Measurements from ENCODE around the gene POLR2L. TPM values are rescaled to one million over a fixed set of nuclear protein-coding genes. Genes with fewer than 3 reads are reported as not detected.

POLR2L gene
- total RNA-seq, 1 donor from 2014 or later, result 111 TPM

- no peaks in the 10 kb centered on the region for H3K9me3 Mint-ChIP-seq
- no peak overlapping the region for H3K4me3 Mint-ChIP-seq (ENCODE audit: low read depth)
Measured at GRCh38 chr11:800473-800872, 41.9 kb downstream of the POLR2L start.

GRCh38 chr11:799641-800316 is 42.5 kb downstream of the POLR2L start:
- no peaks in the 10 kb centered on the region for H3K9me3 Mint-ChIP-seq
- no peak overlapping the region for H3K4me3 Mint-ChIP-seq (ENCODE audit: low read depth)
- intact Hi-C loops (cut with micrococcal nuclease), result no loop called here
- H3K36me3 Mint-ChIP-seq (ENCODE audit: low read depth), result peaks cover 4% of the 10 kb centered on the region
- H3K27ac Mint-ChIP-seq, result no peak overlapping the region
- no peaks in the 10 kb centered on the region for H3K27me3 Mint-ChIP-seq (ENCODE audit: low read depth)
- peaks cover 6% of the 10 kb centered on the region for H3K4me1 Mint-ChIP-seq (ENCODE audit: low read depth)
- no peak for DNase-seq (ENCODE audit: low spot score)

More at GRCh38 chr11:800473-800872, 41.9 kb downstream of the POLR2L start:
- Mint-ChIP-seq H3K27ac (no peak overlapping the region), H3K36me3 (ENCODE audit: low read depth) (peaks cover 4% of the 10 kb centered on the region), H3K4me1 (ENCODE audit: low read depth) (peaks cover 5% of the 10 kb centered on the region), H3K27me3 (ENCODE audit: low read depth) (no peaks in the 10 kb centered on the region)
- DNase-seq (ENCODE audit: low spot score), result no peak
- intact Hi-C loops (cut with micrococcal nuclease), result no loop called here

- no peaks in the 10 kb centered on the region for H3K27me3 Mint-ChIP-seq (ENCODE audit: low read depth)
- intact Hi-C loops (cut with micrococcal nuclease), result no loop called here
- no peaks in the 10 kb centered on the region for H3K9me3 Mint-ChIP-seq
- peak within 1 kb of the TSS; percentile 90 for H3K4me3 Mint-ChIP-seq (ENCODE audit: low read depth)
- H3K36me3 Mint-ChIP-seq (ENCODE audit: low read depth), result peaks cover 8% of the 10 kb centered on the region
- H3K27ac Mint-ChIP-seq, result peak within 1 kb of the TSS; percentile 66
- H3K4me1 Mint-ChIP-seq (ENCODE audit: low read depth), result peaks cover 7% of the 10 kb centered on the region
- DNase-seq (ENCODE audit: low spot score), result peak; percentile 82
Measured at GRCh38 chr11:798093-798713, 44.1 kb downstream of the POLR2L start, which contains the start of gene SLC25A22. Gene SLC25A22, minus strand, starts transcription at chr11:798281. Its CDS starts 3,275 bp downstream, at chr11:795006.

GRCh38 chr11:797296-798092 is 44.8 kb downstream of the POLR2L start:
- Mint-ChIP-seq H3K36me3 (ENCODE audit: low read depth) (peaks cover 11% of the 10 kb centered on the region), H3K27me3 (ENCODE audit: low read depth) (no peaks in the 10 kb centered on the region), H3K9me3 (no peaks in the 10 kb centered on the region), H3K4me3 (ENCODE audit: low read depth) (peak overlapping the region; percentile 90), H3K4me1 (ENCODE audit: low read depth) (peaks cover 7% of the 10 kb centered on the region), H3K27ac (peak overlapping the region; percentile 66)
- intact Hi-C loops (cut with micrococcal nuclease), result loop anchor here (1.0 to 2.0 kb wide), 3 partner anchors 8 to 51 kb away; partner anchors contain the start of genes PIDD1, RPLP2 and TALDO1
- peak; percentile 70 for DNase-seq (ENCODE audit: low spot score)

GRCh38 chr11:796565-797295 is 45.6 kb downstream of the POLR2L start:
- Mint-ChIP-seq H3K9me3 (no peaks in the 10 kb centered on the region), H3K4me3 (ENCODE audit: low read depth) (peak overlapping the region; percentile 90), H3K27me3 (ENCODE audit: low read depth) (no peaks in the 10 kb centered on the region), H3K27ac (peak overlapping the region; percentile 66), H3K4me1 (ENCODE audit: low read depth) (peaks cover 7% of the 10 kb centered on the region), H3K36me3 (ENCODE audit: low read depth) (peaks cover 14% of the 10 kb centered on the region)
- intact Hi-C loops (cut with micrococcal nuclease), result loop anchor here (1.0 to 2.0 kb wide), 4 partner anchors 9 to 50 kb away; partner anchors contain the start of genes GATD1, PIDD1, RPLP2 and TALDO1
- DNase-seq (ENCODE audit: low spot score), result no peak

- intact Hi-C loops (cut with micrococcal nuclease), result loop anchor here (1.0 to 2.0 kb wide), 2 partner anchors 19 to 49 kb away; partner anchors contain the start of genes GATD1 and TALDO1
- peak overlapping the region; percentile 90 for H3K4me3 Mint-ChIP-seq (ENCODE audit: low read depth)
- H3K36me3 Mint-ChIP-seq (ENCODE audit: low read depth), result peaks cover 18% of the 10 kb centered on the region
- peak; percentile 77 for DNase-seq (ENCODE audit: low spot score)
- peak overlapping the region; percentile 66 for H3K27ac Mint-ChIP-seq
- no peaks in the 10 kb centered on the region for H3K9me3 Mint-ChIP-seq
- peaks cover 7% of the 10 kb centered on the region for H3K4me1 Mint-ChIP-seq (ENCODE audit: low read depth)
- H3K27me3 Mint-ChIP-seq (ENCODE audit: low read depth), result no peaks in the 10 kb centered on the region
Measured at GRCh38 chr11:795634-796564, 46.4 kb downstream of the POLR2L start.

- Mint-ChIP-seq H3K4me3 (ENCODE audit: low read depth) (peak overlapping the region; percentile 51), H3K4me1 (ENCODE audit: low read depth) (peaks cover 7% of the 10 kb centered on the region), H3K36me3 (ENCODE audit: low read depth) (peaks cover 14% of the 10 kb centered on the region), H3K27me3 (ENCODE audit: low read depth) (no peaks in the 10 kb centered on the region), H3K9me3 (no peaks in the 10 kb centered on the region), H3K27ac (no peak overlapping the region)
- DNase-seq (ENCODE audit: low spot score), result no peak
- intact Hi-C loops (cut with micrococcal nuclease), result no loop called here
Measured at GRCh38 chr11:794766-795633, 47.3 kb downstream of the POLR2L start.

GRCh38 chr11:794013-794765 is 48.1 kb downstream of the POLR2L start:
- Mint-ChIP-seq H3K4me1 (ENCODE audit: low read depth) (peaks cover 7% of the 10 kb centered on the region), H3K9me3 (no peaks in the 10 kb centered on the region), H3K27ac (no peak overlapping the region), H3K4me3 (ENCODE audit: low read depth) (peak overlapping the region; percentile 49), H3K27me3 (ENCODE audit: low read depth) (no peaks in the 10 kb centered on the region), H3K36me3 (ENCODE audit: low read depth) (peaks cover 14% of the 10 kb centered on the region)
- no peak for DNase-seq (ENCODE audit: low spot score)
- intact Hi-C loops (cut with micrococcal nuclease), result no loop called here

- Mint-ChIP-seq H3K9me3 (no peaks in the 10 kb centered on the region), H3K36me3 (ENCODE audit: low read depth) (peaks cover 14% of the 10 kb centered on the region), H3K4me1 (ENCODE audit: low read depth) (peaks cover 7% of the 10 kb centered on the region), H3K27ac (no peak overlapping the region), H3K4me3 (ENCODE audit: low read depth) (peak overlapping the region; percentile 8), H3K27me3 (ENCODE audit: low read depth) (no peaks in the 10 kb centered on the region)
- intact Hi-C loops (cut with micrococcal nuclease), result no loop called here
- no peak for DNase-seq (ENCODE audit: low spot score)
Measured at GRCh38 chr11:793556-793955, 48.8 kb downstream of the POLR2L start.

- no peaks in the 10 kb centered on the region for H3K9me3 Mint-ChIP-seq
- peaks cover 14% of the 10 kb centered on the region for H3K36me3 Mint-ChIP-seq (ENCODE audit: low read depth)
- no peak for DNase-seq (ENCODE audit: low spot score)
- H3K27me3 Mint-ChIP-seq (ENCODE audit: low read depth), result no peaks in the 10 kb centered on the region
- peaks cover 7% of the 10 kb centered on the region for H3K4me1 Mint-ChIP-seq (ENCODE audit: low read depth)
- H3K4me3 Mint-ChIP-seq (ENCODE audit: low read depth), result no peak overlapping the region
- H3K27ac Mint-ChIP-seq, result no peak overlapping the region
- intact Hi-C loops (cut with micrococcal nuclease), result no loop called here
Measured at GRCh38 chr11:792873-793272, 49.5 kb downstream of the POLR2L start.

All from activated T-helper 2 cell treated with anti-CD3 and anti-CD28 coated beads, Interferon-gamma antibody, Interleukin-2, Interleukin-4, amounts not matched to agents 10 μg/mL and 5 μg/mL and 100 μg/mL, durations not matched to agents 14 hours and 24 hours and 36 hours (primary cell).